Inflammatory macrophage treated with lipopolysaccharide for 1 hour (primary cell): ENCODE data around the gene MYT1.
A peak's percentile ranks its signal among the peaks of the same experiment; 100 is the strongest.

Experiments
- DNase-seq, 2 donors: peaks; one replicate each; pipeline ENCODE4 v3.0.0-alpha.2; 2020 to 2022

Gene MYT1

GRCh38 chr20:64155258-64156135 is 8.8 kb upstream of the MYT1 start:
- DNase-seq: no peak

- no peak for DNase-seq
Measured at GRCh38 chr20:64156136-64156885, 7.9 kb upstream of the MYT1 start.

GRCh38 chr20:64156886-64157875 is 7.1 kb upstream of the MYT1 start:
- DNase-seq: no peak

- no peak for DNase-seq
Measured at GRCh38 chr20:64157878-64158277, 6.4 kb upstream of the MYT1 start.

- no peak for DNase-seq
Measured at GRCh38 chr20:64158346-64159285, 5.6 kb upstream of the MYT1 start.

GRCh38 chr20:64159286-64159680 is 5.0 kb upstream of the MYT1 start:
- no peak for DNase-seq

- no peak for DNase-seq
Measured at GRCh38 chr20:64159711-64160110, 4.5 kb upstream of the MYT1 start.

GRCh38 chr20:64160118-64160517 is 4.1 kb upstream of the MYT1 start:
- DNase-seq: no peak

- no peak for DNase-seq
Measured at GRCh38 chr20:64160526-64161355, 3.5 kb upstream of the MYT1 start.

- DNase-seq: peak; percentile 6 to 14
Measured at GRCh38 chr20:64161356-64162238, 2.7 kb upstream of the MYT1 start.

- DNase-seq: no peak
Measured at GRCh38 chr20:64162239-64162910, 1.9 kb upstream of the MYT1 start.

- DNase-seq: no peak
Measured at GRCh38 chr20:64163776-64164122, 503 bp upstream of the MYT1 start.

- no peak for DNase-seq
Measured at GRCh38 chr20:64165866-64166600, 1.8 kb downstream of the MYT1 start.

- no peak for DNase-seq
Measured at GRCh38 chr20:64166721-64167615, 2.7 kb downstream of the MYT1 start.

GRCh38 chr20:64167676-64168075 is 3.4 kb downstream of the MYT1 start:
- no peak for DNase-seq

- DNase-seq: no peak
Measured at GRCh38 chr20:64168381-64169090, 4.3 kb downstream of the MYT1 start.

- DNase-seq: no peak
Measured at GRCh38 chr20:64169091-64169560, 4.9 kb downstream of the MYT1 start.
